ENCODE measurements around the gene UVRAG. TPM values are rescaled to one million over a fixed set of nuclear protein-coding genes. Genes with fewer than 3 reads are reported as not detected.

Gene UVRAG
- total and polyA plus RNA-seq, 2 donors from 2014 or later, result 7.2 to 27.9 TPM

DNA sequence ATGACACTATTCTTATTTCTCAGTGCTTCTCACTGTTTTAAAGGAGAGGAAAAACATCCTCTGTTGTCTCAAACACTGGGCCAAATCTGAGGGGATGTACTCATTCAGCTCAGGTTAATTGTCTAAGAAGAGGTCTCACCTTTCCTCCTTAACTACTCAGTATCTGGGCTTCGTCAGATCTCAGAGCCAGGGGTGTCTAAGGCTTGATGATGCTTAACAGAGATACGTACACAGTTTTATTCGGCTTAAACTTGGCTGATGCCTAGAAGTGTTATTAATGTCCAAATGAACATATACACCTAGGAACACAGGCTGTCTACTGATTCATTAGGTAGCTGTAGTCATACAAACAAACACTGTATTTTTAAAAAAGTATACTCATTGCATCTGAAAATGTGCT, 85.8 kb downstream of the UVRAG start:
- no peaks in the 10 kb centered on the region for H3K4me1 ChIP-seq (ENCODE audit: control insufficient read depth in 2 of 3, insufficient read depth in 2 of 3, low read depth in 1 of 3, low read length in 3 of 3)
- no peak overlapping the region for H3K4me3 ChIP-seq (ENCODE audit: low read length in 3 of 3)
- no peak for TF ChIP-seq CTCF (IDR thresholded peaks at IDR 0.05; ENCODE audit: borderline replicate concordance, extremely low read depth, insufficient read depth)
- FAIRE-seq, result no peak
- no peak overlapping the region for H3K9ac ChIP-seq (ENCODE audit: low read length in 3 of 3)
- no peak for DNase-seq
- no peaks in the 10 kb centered on the region for H3K36me3 ChIP-seq (ENCODE audit: control insufficient read depth in 2 of 3, insufficient read depth in 3 of 3, low read length in 3 of 3)
- no peaks in the 10 kb centered on the region for H3K27me3 ChIP-seq (ENCODE audit: control insufficient read depth, insufficient read depth, low read length)
- intact Hi-C loops (cut with DNase I), result no loop called here
- H3K27ac ChIP-seq (ENCODE audit: low read depth in 2 of 2, low read length in 2 of 2), result no peak overlapping the region
- no peaks in the 10 kb centered on the region for H3K9me3 ChIP-seq (ENCODE audit: control insufficient read depth in 2 of 3, insufficient read depth in 1 of 3, low read length in 3 of 3)

DNA sequence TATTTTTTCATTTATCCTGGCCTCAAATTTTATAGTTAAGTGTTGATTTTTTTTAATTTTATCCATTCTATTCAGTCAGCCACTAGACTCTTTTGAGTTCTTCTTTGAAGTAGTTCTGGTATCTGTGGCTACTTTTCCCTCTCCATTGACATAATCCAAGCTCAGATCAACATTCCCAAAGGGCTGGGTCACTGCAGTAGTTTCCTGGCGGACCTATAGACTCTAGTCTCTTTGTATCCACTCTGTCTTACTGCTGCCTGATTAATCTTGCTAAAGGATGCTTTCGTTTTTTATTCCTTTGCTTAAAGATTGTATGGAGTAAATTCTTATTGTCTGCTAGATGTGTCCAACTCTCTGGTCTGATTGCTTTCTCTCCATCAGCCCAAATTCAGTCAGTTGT, 87.6 kb downstream of the UVRAG start:
- TF ChIP-seq CTCF (IDR thresholded peaks at IDR 0.05; ENCODE audit: borderline replicate concordance, extremely low read depth, insufficient read depth), result no peak
- Histone ChIP-seq H3K4me1 (ENCODE audit: control insufficient read depth in 2 of 3, insufficient read depth in 2 of 3, low read depth in 1 of 3, low read length in 3 of 3) (no peaks in the 10 kb centered on the region), H3K4me3 (ENCODE audit: low read length in 3 of 3) (no peak overlapping the region), H3K9me3 (ENCODE audit: control insufficient read depth in 2 of 3, insufficient read depth in 1 of 3, low read length in 3 of 3) (no peaks in the 10 kb centered on the region), H3K36me3 (ENCODE audit: control insufficient read depth in 2 of 3, insufficient read depth in 3 of 3, low read length in 3 of 3) (no peaks in the 10 kb centered on the region), H3K27me3 (ENCODE audit: control insufficient read depth, insufficient read depth, low read length) (no peaks in the 10 kb centered on the region), H3K27ac (ENCODE audit: low read depth in 2 of 2, low read length in 2 of 2) (no peak overlapping the region), H3K9ac (ENCODE audit: low read length in 3 of 3) (no peak overlapping the region)
- FAIRE-seq, result no peak
- no peak for DNase-seq
- intact Hi-C loops (cut with DNase I), result no loop called here

- H3K27ac ChIP-seq (ENCODE audit: low read depth in 2 of 2, low read length in 2 of 2), result no peak overlapping the region
- no peaks in the 10 kb centered on the region for H3K4me1 ChIP-seq (ENCODE audit: control insufficient read depth in 2 of 3, insufficient read depth in 2 of 3, low read depth in 1 of 3, low read length in 3 of 3)
- H3K4me3 ChIP-seq (ENCODE audit: low read length in 3 of 3), result no peak overlapping the region
- no peaks in the 10 kb centered on the region for H3K27me3 ChIP-seq (ENCODE audit: control insufficient read depth, insufficient read depth, low read length)
- no peak overlapping the region for H3K9ac ChIP-seq (ENCODE audit: low read length in 3 of 3)
- FAIRE-seq (no peak), DNase-seq (peak in 1 of 5 donors; percentile 16)
- intact Hi-C loops (cut with DNase I), result no loop called here
- no peaks in the 10 kb centered on the region for H3K36me3 ChIP-seq (ENCODE audit: control insufficient read depth in 2 of 3, insufficient read depth in 3 of 3, low read length in 3 of 3)
- H3K9me3 ChIP-seq (ENCODE audit: control insufficient read depth in 2 of 3, insufficient read depth in 1 of 3, low read length in 3 of 3), result no peaks in the 10 kb centered on the region
- TF ChIP-seq CTCF (IDR thresholded peaks at IDR 0.05; ENCODE audit: borderline replicate concordance, extremely low read depth, insufficient read depth), result no peak
These were observed 88.3 kb downstream of the UVRAG start for GRCh38 chr11:75903276-75903675.

GRCh38 chr11:75905434-75905833, 90.4 kb downstream of the UVRAG start:
- H3K27ac ChIP-seq (ENCODE audit: low read depth in 2 of 2, low read length in 2 of 2), result no peak overlapping the region
- H3K27me3 ChIP-seq (ENCODE audit: control insufficient read depth, insufficient read depth, low read length), result no peaks in the 10 kb centered on the region
- no peak for FAIRE-seq
- H3K4me3 ChIP-seq (ENCODE audit: low read length in 3 of 3), result no peak overlapping the region
- H3K36me3 ChIP-seq (ENCODE audit: control insufficient read depth in 2 of 3, insufficient read depth in 3 of 3, low read length in 3 of 3), result no peaks in the 10 kb centered on the region
- no peaks in the 10 kb centered on the region for H3K4me1 ChIP-seq (ENCODE audit: control insufficient read depth in 2 of 3, insufficient read depth in 2 of 3, low read depth in 1 of 3, low read length in 3 of 3)
- no peak for TF ChIP-seq CTCF (IDR thresholded peaks at IDR 0.05; ENCODE audit: borderline replicate concordance, extremely low read depth, insufficient read depth)
- DNase-seq, result no peak
- intact Hi-C loops (cut with DNase I), result no loop called here
- H3K9me3 ChIP-seq (ENCODE audit: control insufficient read depth in 2 of 3, insufficient read depth in 1 of 3, low read length in 3 of 3), result no peaks in the 10 kb centered on the region
- no peak overlapping the region for H3K9ac ChIP-seq (ENCODE audit: low read length in 3 of 3)

Measured in kidney (tissue), 14 donors.